Right lobe of liver (tissue), 6 donors: ENCODE measurements around the gene LEMD1. TPM values are rescaled to one million over a fixed set of nuclear protein-coding genes. Genes with fewer than 3 reads are reported as not detected.
A peak's percentile ranks its signal among the peaks of the same experiment; 100 is the strongest.
"Not testable (repeated sequence)": the region's sequence is repeated elsewhere in the genome, so short reads cannot be mapped to it uniquely, and the experiment has no call there.

ENCODE experiments used
- ATAC-seq, 4 donors: fragments of 200-7000 bp; cut with Tn5 transposase; one replicate each; pipeline ENCODE4 v1.9.1; 2020; ENCODE audit warnings: mild to moderate bottlenecking in 4 of 4, moderate library complexity in 4 of 4
- DNase-seq, 3 donors: peaks; one replicate each; pipeline ENCODE4 v3.0.0-alpha.2; 2020
- H3K27ac ChIP-seq, 3 donors: fragments of 200-600 bp; one replicate each; pipeline ENCODE4 v1.8.0; 2022
- H3K27me3 ChIP-seq, 2 donors: fragments of 200-600 bp; one replicate each; pipeline ENCODE4 v1.8.0; 2022
- H3K36me3 ChIP-seq, 4 donors: fragments of 200-600 bp; sonication (generic) in 1 of 4; one replicate each; pipeline versions ENCODE4 v1.5.1 to v1.8.0; 2017 to 2022; ENCODE audit warnings: control low read depth in 1 of 4
- H3K4me1 ChIP-seq, 4 donors: fragments of 200-600 bp; sonication (generic) in 1 of 4; one replicate each; pipeline versions ENCODE4 v1.5.1 to v1.8.0; 2017 to 2022; ENCODE audit warnings: control low read depth in 1 of 4
- H3K4me3 ChIP-seq, 3 donors: fragments of 200-600 bp; one replicate each; pipeline ENCODE4 v1.8.0; 2022
- H3K9me3 ChIP-seq, 4 donors: fragments of 200-600 bp; sonication (generic) in 1 of 4; one replicate each; pipeline versions ENCODE4 v1.5.1 to v1.8.0; 2017 to 2022; ENCODE audit warnings: control low read depth in 1 of 4
- CTCF ChIP-seq, 4 donors: fragments of 200-600 bp in 3 of 4; fragments of 450-650 bp in 1 of 4; IDR thresholded peaks; one replicate each; pipeline versions ENCODE4 v1.5.1 to v1.8.0; 2016 to 2022; ENCODE audit warnings: antibody characterized with exemption in 4 of 4, mild to moderate bottlenecking in 2 of 4
- POLR2A ChIP-seq: fragments of 450-650 bp; IDR thresholded peaks from one replicate; pipeline ENCODE4 v1.6.1; 2017; ENCODE audit warnings: antibody characterized with exemption, mild to moderate bottlenecking
- WGBS: methylation state at CpG from one replicate; pipeline ENCODE4 v1.1.6; 2018; ENCODE audit warnings: low coverage, low lambda C conversion rate; ENCODE audit not compliant: insufficient coverage; ENCODE audit errors: missing lambda C conversion rate; 5-methylcytosine and 5-hydroxymethylcytosine counted together
- intact Hi-C, 2 donors: fragments of 100-400 bp; cut with DNase I; formaldehyde crosslinking; loops; one replicate each; pipeline versions ENCODE4 v1.11.2 to v1.14.1; 2022
- total RNA-seq, 6 experiments: library from RNA; depleted of rRNA in 2 of 6; stranded (reverse); fragments of >200 nt in 2 of 6; fragmentation: NEBNext Ultra II Directional in 3 of 6; extraction: Animal tissue kit (Norgen Biotek cat#: 25700) in 3 of 6; gene quantifications; one replicate each; pipeline versions ENCODE4 v1.1.0 to v1.2.4, GENCODE V29; 2016 to 2023
- donor health status: DM: no; HTN: yes; CAD: no.
- donor health status: DM: no; HTN: no; CAD: no.
- donor health status: DM: no; HTN: no; CAD: no.
- donor health status: DM: no; HTN: yes; CAD: no.
- donor health status: DM: no; HTN: yes; CAD: no.

LEMD1 gene
- total RNA-seq, 6 experiments from 2014 or later: not detected

DNA sequence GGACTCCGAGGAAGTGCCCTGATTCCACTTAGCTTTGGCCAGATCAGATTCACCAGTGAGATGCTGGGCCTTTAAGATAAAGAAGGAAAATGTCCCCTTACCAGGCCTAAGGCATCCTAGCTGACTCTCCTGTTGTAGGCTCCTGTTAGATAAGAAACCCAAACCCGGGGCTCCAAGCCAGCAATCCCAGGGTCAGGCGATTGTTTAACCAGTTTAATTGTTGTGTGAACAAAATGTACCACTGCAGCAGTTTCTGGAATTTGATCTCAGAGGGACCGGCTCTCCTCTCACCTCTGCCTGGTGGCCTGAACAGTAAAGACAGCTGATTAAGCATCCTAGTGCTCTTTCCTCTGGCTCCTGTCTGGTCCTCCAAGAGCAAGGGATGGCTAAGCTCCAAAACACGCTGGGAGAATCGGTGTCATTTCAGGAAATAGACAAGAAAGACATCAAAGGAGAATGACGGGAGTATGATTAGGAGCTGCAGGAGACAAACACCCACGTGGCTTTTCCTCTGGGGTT lies 55.9 kb downstream of the LEMD1 start:
- H3K4me3 ChIP-seq: no peak overlapping the region
- H3K27me3 ChIP-seq: peaks cover 0 to 17% of the 10 kb centered on the region in 2 donors
- DNase-seq (no peak), ATAC-seq (peak; percentile 55 to 79 (median 64))
- no peak overlapping the region for H3K27ac ChIP-seq
- no peaks in the 10 kb centered on the region for H3K9me3 ChIP-seq
- no peaks in the 10 kb centered on the region for H3K4me1 ChIP-seq
- intact Hi-C loops: no loop called here
- 31% methylated on average over 8 of the region's 8 CpGs for WGBS
- no peaks in the 10 kb centered on the region for H3K36me3 ChIP-seq
- TF ChIP-seq POLR2A (no peak), CTCF (IDR thresholded peaks at IDR 0.05) (no peak)

DNA sequence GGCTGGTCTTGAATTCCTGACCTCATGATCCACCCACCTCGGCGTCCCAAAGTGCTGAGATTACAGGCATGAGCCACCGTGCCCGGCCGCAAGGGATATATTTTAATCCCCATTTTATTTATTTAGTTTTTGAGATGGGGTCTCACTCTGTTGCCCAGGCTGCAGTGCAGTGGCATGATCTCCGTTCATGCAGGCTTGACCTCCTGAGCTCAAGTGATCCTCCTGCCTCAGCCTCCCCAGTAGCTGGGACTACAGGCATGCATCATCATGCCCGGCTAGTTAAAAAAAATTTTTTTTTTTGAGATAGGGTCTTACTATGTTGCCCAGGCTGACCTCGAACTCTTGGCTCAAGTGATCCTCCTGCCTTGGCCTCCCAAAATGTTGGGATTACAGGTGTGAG lies 56.8 kb downstream of the LEMD1 start:
- H3K36me3 ChIP-seq, DNase-seq, H3K9me3 ChIP-seq, H3K27ac ChIP-seq, intact Hi-C loops, H3K4me1 ChIP-seq, H3K4me3 ChIP-seq, ATAC-seq: not testable (repeated sequence)
- peaks cover 0 to 17% of the 10 kb centered on the region in 2 donors for H3K27me3 ChIP-seq
- WGBS: 83% methylated on average over 8 of the region's 8 CpGs

GRCh38 chr1:205360891-205361290 lies 61.0 kb downstream of the LEMD1 start:
- Histone ChIP-seq H3K4me3 (no peak overlapping the region), H3K36me3 (no peaks in the 10 kb centered on the region), H3K9me3 (no peaks in the 10 kb centered on the region), H3K4me1 (no peaks in the 10 kb centered on the region), H3K27ac (no peak overlapping the region), H3K27me3 (peaks cover 0 to 2% of the 10 kb centered on the region in 2 donors)
- intact Hi-C loops: no loop called here
- no peak for DNase-seq
- 74% methylated on average over 4 of the region's 4 CpGs for whole genome bisulfite sequencing
- TF ChIP-seq POLR2A (no peak), CTCF (IDR thresholded peaks at IDR 0.05) (no peak)
- peak; percentile 36 to 72 (median 50) for ATAC-seq

DNA sequence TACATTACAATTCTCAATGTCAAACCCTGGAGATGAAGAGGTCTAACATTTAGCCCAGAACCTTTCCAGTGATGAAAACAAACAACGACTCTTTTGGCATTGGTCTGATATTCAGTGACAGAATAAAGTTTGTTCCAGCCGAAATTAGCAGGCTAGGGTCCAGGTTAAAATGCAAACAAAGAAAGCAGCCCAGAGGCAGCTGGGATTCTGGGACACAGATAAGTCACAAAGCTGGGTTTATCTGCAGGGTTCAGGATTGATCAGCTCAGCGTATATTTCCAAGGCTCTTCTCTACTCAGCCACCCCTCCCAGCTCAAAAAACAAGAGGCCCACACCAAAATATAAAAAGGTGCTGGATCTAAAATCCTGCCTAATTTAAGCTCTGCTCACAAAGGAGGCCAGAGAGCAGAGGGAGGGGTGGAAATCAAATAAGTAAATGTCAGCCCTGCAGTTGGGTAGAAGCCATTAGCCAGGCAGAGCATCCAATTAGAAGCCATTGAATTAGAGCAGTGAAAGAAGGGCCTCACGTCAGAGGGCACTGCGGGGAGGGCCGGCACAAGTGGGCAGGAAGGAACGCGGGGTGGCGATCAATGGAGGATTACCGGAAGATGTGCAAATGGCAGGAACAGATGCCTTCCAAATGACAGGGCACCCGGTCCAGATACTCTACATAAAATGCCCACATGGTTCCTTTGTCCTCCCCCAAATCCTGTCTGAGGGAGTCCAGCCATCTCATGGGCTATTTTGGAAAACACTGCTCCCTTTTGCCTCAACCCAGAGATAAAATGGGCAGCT lies 61.9 kb downstream of the LEMD1 start:
- Histone ChIP-seq H3K9me3 (no peaks in the 10 kb centered on the region), H3K4me3 (no peak overlapping the region), H3K4me1 (no peaks in the 10 kb centered on the region), H3K27ac (no peak overlapping the region), H3K27me3 (no peaks in the 10 kb centered on the region), H3K36me3 (no peaks in the 10 kb centered on the region)
- TF ChIP-seq POLR2A (no peak), CTCF (IDR thresholded peaks at IDR 0.05) (no peak)
- DNase-seq: no peak
- intact Hi-C loops: loop anchor here in 1 of 2 donors (10.0 kb wide), 1 partner anchor 125 kb away; no protein-coding TSS in a partner anchor
- 28% methylated on average over 6 of the region's 11 CpGs for WGBS
- ATAC-seq: no peak

GRCh38 chr1:205358579-205358978 lies 63.3 kb downstream of the LEMD1 start:
- H3K27ac ChIP-seq: no peak overlapping the region
- H3K27me3 ChIP-seq: no peaks in the 10 kb centered on the region
- intact Hi-C loops: loop anchor here in 1 of 2 donors (10.0 kb wide), 1 partner anchor 126 kb away; no protein-coding TSS in a partner anchor
- H3K9me3 ChIP-seq: no peaks in the 10 kb centered on the region
- DNase-seq: no peak
- no peak overlapping the region for H3K4me3 ChIP-seq
- TF ChIP-seq POLR2A: no peak
- no peak for TF ChIP-seq CTCF (IDR thresholded peaks at IDR 0.05)
- H3K36me3 ChIP-seq: no peaks in the 10 kb centered on the region
- no peaks in the 10 kb centered on the region for H3K4me1 ChIP-seq
- ATAC-seq: no peak
